ENCODE measurements around the gene TOX2. TPM values are rescaled to one million over a fixed set of nuclear protein-coding genes. Genes with fewer than 3 reads are reported as not detected.
A peak's percentile ranks its signal among the peaks of the same experiment; 100 is the strongest.

TOX2 gene
- polyA plus RNA-seq, 3 donors: 0.39 to 0.56 (median 0.47) TPM

GRCh38 chr20:44079291-44079690 lies 164.6 kb downstream of the TOX2 start:
- Histone ChIP-seq H3K9me3 (replicated peaks in 1 of 2; ENCODE audit: control insufficient read depth in 1 of 2, insufficient read depth in 1 of 2, low read length in 2 of 2) (no peaks in the 10 kb centered on the region), H3K9ac (ENCODE audit: insufficient read depth, low read length, poor library complexity, severe bottlenecking) (no peak overlapping the region), H3K4me3 (replicated peaks in 1 of 3; ENCODE audit: low read depth in 2 of 3, low read length in 3 of 3) (no peak overlapping the region), H3K79me2 (ENCODE audit: insufficient read depth, low read length) (no peaks in the 10 kb centered on the region), H3K27ac (ENCODE audit: low read depth in 1 of 2, low read length in 2 of 2) (no peak overlapping the region), H3K4me2 (replicated peaks; ENCODE audit: extremely low read depth, low read length, poor library complexity, severe bottlenecking) (no peak overlapping the region), H3K27me3 (ENCODE audit: control insufficient read depth in 2 of 2, insufficient read depth in 2 of 2, low read length in 2 of 2) (no peaks in the 10 kb centered on the region), H4K20me1 (ENCODE audit: insufficient read depth, low read length) (no peaks in the 10 kb centered on the region), H2AFZ (ENCODE audit: insufficient read depth, low read depth, low read length, poor library complexity, severe bottlenecking) (no peak overlapping the region), H3K36me3 (replicated peaks in 1 of 2; ENCODE audit: control insufficient read depth in 1 of 2, insufficient read depth in 2 of 2, low read length in 2 of 2) (no peaks in the 10 kb centered on the region), H3K4me1 (ENCODE audit: control insufficient read depth in 1 of 2, insufficient read depth in 2 of 2, low read length in 2 of 2) (peaks cover 21 to 23% of the 10 kb centered on the region in 2 donors)
- H3K27ac Mint-ChIP-seq: peak overlapping the region in 1 of 7 donors; percentile 42
- WGBS (ENCODE audit: insufficient coverage): 79% methylated on average over 10 of the region's 10 CpGs
- H3K36me3 Mint-ChIP-seq: no peaks in the 10 kb centered on the region
- intact Hi-C loops (cut with micrococcal nuclease): loop anchor here in 1 of 2 donors (10.0 kb wide), 1 partner anchor 144 kb away; no protein-coding TSS in a partner anchor
- peaks cover 2 to 14% (median 6%) of the 10 kb centered on the region in 3 donors for H3K27me3 Mint-ChIP-seq (ENCODE audit: low read depth in 3 of 3)
- DNase-seq: no peak
- TF ChIP-seq CTCF (IDR thresholded peaks at IDR 0.05): no peak
- no peak overlapping the region for H3K4me3 Mint-ChIP-seq
- peaks cover 24% of the 10 kb centered on the region for H3K4me1 Mint-ChIP-seq
- peaks cover 0 to 1% (median 0%) of the 10 kb centered on the region in 7 donors for H3K9me3 Mint-ChIP-seq

DNA sequence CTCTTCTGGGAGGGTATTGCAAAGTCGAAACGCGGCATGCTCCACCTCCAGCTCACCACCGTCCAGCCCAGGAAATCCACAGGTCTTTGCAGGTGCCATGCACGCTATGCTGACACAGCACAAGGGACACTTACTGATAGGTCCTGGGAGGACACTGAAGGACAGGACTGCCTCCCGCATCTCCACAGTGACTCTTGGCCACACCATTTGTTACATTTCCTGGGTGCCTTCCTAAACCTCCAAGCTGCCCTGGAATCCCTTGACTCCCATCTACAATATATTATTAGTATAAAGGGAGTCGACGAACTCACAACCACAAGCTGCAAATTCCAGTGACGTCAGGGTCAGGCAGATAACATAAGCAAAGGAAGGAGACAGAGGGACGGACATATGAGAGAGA lies 165.4 kb downstream of the TOX2 start:
- Histone ChIP-seq H3K9me3 (replicated peaks in 1 of 2; ENCODE audit: control insufficient read depth in 1 of 2, insufficient read depth in 1 of 2, low read length in 2 of 2) (no peaks in the 10 kb centered on the region), H3K79me2 (ENCODE audit: insufficient read depth, low read length) (no peaks in the 10 kb centered on the region), H3K27me3 (ENCODE audit: control insufficient read depth in 2 of 2, insufficient read depth in 2 of 2, low read length in 2 of 2) (no peaks in the 10 kb centered on the region), H3K4me2 (replicated peaks; ENCODE audit: extremely low read depth, low read length, poor library complexity, severe bottlenecking) (no peak overlapping the region), H4K20me1 (ENCODE audit: insufficient read depth, low read length) (no peaks in the 10 kb centered on the region), H3K36me3 (replicated peaks in 1 of 2; ENCODE audit: control insufficient read depth in 1 of 2, insufficient read depth in 2 of 2, low read length in 2 of 2) (no peaks in the 10 kb centered on the region), H3K4me1 (ENCODE audit: control insufficient read depth in 1 of 2, insufficient read depth in 2 of 2, low read length in 2 of 2) (peaks cover 14 to 15% of the 10 kb centered on the region in 2 donors), H3K9ac (ENCODE audit: insufficient read depth, low read length, poor library complexity, severe bottlenecking) (no peak overlapping the region), H2AFZ (ENCODE audit: insufficient read depth, low read depth, low read length, poor library complexity, severe bottlenecking) (no peak overlapping the region), H3K27ac (ENCODE audit: low read depth in 1 of 2, low read length in 2 of 2) (no peak overlapping the region), H3K4me3 (replicated peaks in 1 of 3; ENCODE audit: low read depth in 2 of 3, low read length in 3 of 3) (no peak overlapping the region)
- TF ChIP-seq CTCF (IDR thresholded peaks at IDR 0.05): no peak
- H3K9me3 Mint-ChIP-seq: peaks cover 0 to 1% (median 0%) of the 10 kb centered on the region in 7 donors
- peak overlapping the region in 1 of 7 donors; percentile 44 for H3K27ac Mint-ChIP-seq
- H3K36me3 Mint-ChIP-seq: no peaks in the 10 kb centered on the region
- DNase-seq: no peak
- peaks cover 2 to 14% (median 6%) of the 10 kb centered on the region in 3 donors for H3K27me3 Mint-ChIP-seq (ENCODE audit: low read depth in 3 of 3)
- peaks cover 16% of the 10 kb centered on the region for H3K4me1 Mint-ChIP-seq
- WGBS (ENCODE audit: insufficient coverage): 72% methylated on average over 6 of the region's 10 CpGs
- intact Hi-C loops (cut with micrococcal nuclease): loop anchor here (1.0 to 10.0 kb wide), 6 partner anchors 23 to 633 kb away; no protein-coding TSS in a partner anchor
- no peak overlapping the region for H3K4me3 Mint-ChIP-seq
